ENCODE measurements around the gene KBTBD6. TPM values are rescaled to one million over a fixed set of nuclear protein-coding genes. Genes with fewer than 3 reads are reported as not detected.
"Not testable (repeated sequence)": the region's sequence is repeated elsewhere in the genome, so short reads cannot be mapped to it uniquely, and the experiment has no call there.

Gene KBTBD6
- 16.3 and 17.9 TPM in 2 replicates for polyA plus RNA-seq (2014; cell fraction: cytosol; rRNA removed)
- polyA plus RNA-seq (2014; cell fraction: nucleus; rRNA removed) = 3.6 and 4.3 TPM in 2 replicates

DNA sequence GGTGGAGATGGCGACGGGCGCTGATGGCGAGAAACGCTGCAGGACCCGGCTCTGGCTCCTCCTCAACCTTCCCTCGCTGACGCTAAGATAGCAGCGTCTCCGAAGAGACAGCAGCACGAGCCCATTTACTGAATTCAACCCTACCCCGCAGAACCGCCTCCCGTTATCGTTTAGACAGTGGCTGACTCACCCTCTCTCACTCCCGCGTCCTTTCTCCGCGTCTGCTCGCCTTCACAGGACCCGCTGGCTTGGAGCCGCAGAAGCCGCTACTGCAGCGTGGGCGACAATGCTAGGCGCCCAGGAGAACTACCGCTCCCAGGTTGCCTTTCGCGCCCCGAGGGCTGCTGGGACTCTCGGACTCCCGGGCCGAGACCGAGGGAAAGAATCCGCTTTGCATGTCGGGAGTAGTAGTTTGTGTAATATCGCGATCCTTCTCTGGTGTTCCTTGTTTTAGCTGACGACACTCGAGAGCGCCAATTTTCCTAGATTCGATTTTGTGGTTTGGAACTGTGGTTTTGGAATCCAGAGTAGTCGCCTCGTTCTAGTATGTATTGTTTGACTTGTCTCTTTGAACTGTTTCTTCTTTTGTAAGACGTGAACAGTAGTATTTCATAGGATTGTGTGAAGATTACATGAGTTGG is at the start of gene KBTBD6:
KBTBD6 (minus strand) TSS at position 291 of the 641 bp plus-strand sequence. CDS start 291 bp downstream, outside the sequence.
- peak; percentile 98 for DNase-seq (ENCODE audit: low spot score)

DNA sequence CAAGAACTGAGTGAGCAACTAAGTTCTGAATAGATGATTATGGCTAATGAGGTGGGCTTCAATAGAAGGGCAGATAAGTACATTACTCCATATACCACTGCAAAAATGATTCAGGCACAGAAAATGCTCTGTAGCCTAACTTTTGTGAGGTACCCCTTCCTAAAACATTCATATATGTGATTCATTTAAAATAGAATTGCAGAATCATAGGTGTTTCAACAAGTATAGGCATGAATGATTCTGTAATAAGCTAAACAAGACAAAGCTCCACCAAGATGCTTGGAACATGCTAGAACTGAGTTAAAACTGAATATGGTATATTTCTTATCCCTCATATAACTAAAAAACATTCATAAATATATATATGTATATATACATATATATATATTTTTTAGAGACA is 49.6 kb upstream of the KBTBD6 start:
- DNase-seq (ENCODE audit: low spot score) = no peak

- no peak for DNase-seq (ENCODE audit: low spot score)
Observed at GRCh38 chr13:41179593-41180250, 47.1 kb upstream of the KBTBD6 start.

GRCh38 chr13:41178040-41178439 is 45.4 kb upstream of the KBTBD6 start:
- DNase-seq (ENCODE audit: low spot score) = no peak

DNA sequence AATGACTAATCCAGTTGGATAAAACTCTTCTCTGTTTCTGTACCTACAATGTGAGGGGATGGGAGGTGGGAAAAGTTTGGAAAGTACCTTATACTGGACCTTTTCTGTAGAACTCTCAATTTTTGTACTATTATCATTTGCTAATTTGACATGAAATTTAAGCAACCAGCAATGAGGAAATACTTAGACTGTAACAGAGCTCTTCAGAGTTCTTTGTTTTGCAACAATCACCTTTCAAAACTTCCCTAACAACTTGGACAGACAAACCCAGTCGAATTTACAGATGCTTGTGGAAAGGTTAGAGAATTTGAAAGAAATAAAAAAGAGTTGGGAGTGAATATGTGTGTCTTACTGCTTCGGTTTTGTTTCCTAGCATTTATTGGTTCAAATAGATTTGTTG is 45.0 kb upstream of the KBTBD6 start:
- DNase-seq (ENCODE audit: low spot score) = no peak

GRCh38 chr13:41175576-41175975 is 43.0 kb upstream of the KBTBD6 start:
- not testable (repeated sequence) for DNase-seq (ENCODE audit: low spot score)

DNA sequence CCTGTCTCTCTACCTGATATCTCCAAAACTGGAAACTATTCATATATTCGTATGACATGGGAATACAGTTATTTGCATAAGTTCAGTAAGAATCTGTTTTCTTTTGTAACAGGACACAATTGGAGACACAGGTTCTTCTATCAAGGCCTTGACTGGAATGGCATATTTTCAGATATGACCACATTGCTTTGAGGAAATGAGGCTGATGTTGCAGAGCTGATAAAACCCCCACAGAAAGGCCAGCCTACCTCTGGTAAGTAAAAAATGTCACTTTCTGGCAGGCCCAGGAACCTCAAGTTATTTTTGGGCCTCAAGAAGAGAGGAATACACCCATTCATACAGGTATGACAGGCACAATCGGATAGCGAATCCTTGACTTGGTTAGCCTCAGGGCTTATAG is 29.5 kb upstream of the KBTBD6 start:
- DNase-seq (ENCODE audit: low spot score) = no peak

DNA sequence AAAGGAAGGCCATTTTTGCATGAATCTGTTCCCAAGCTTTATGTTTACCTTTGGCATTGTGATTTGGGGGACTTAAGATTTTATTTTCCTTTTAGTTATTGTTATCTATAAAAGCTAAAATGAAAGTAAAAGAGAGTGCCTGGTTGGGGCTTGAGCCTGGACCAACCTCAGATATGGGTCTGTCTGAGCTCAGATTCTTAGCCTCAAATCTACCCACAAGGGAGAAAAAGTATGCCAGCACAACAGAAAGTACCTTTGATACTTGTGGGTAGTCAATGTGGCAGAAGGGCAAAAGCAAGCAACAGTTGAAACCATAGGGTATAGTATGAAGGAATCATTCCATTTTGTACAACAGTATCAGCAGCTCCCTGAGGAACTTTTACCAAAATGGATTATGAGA is 26.6 kb upstream of the KBTBD6 start:
- DNase-seq (ENCODE audit: low spot score) = no peak

GRCh38 chr13:41157048-41157717 is 24.6 kb upstream of the KBTBD6 start:
- DNase-seq (ENCODE audit: low spot score) = no peak

GRCh38 chr13:41156620-41157019 is 24.0 kb upstream of the KBTBD6 start:
- no peak for DNase-seq (ENCODE audit: low spot score)

DNA sequence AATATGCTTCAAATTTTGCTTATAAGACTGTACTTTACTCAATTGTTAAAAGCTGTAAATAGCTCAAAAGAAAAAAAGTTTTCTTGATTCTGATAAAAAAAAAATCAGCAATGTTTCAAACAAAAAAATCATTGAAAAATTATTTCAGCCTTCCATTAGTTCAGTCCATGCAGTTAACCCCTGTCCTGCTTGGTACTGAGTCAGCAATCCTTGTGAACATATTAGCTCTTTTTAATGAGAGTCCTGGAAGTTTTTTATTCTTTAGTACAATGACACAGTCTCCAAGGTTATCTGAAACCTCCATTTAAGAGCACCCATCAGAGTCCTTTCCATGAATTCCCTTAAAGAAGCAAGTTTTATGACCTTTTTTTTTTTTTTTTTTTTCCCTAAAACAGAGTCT is 21.4 kb upstream of the KBTBD6 start:
- DNase-seq (ENCODE audit: low spot score) = no peak

- DNase-seq (ENCODE audit: low spot score) = no peak
Observed at GRCh38 chr13:41152005-41152404, 19.4 kb upstream of the KBTBD6 start.

- no peak for DNase-seq (ENCODE audit: low spot score)
Observed at GRCh38 chr13:41150058-41150457, 17.5 kb upstream of the KBTBD6 start.

- DNase-seq (ENCODE audit: low spot score) = no peak
Observed at GRCh38 chr13:41148419-41149283, 16.0 kb upstream of the KBTBD6 start.

- DNase-seq (ENCODE audit: low spot score) = no peak
Observed at GRCh38 chr13:41145136-41145908, 12.7 kb upstream of the KBTBD6 start.

DNA sequence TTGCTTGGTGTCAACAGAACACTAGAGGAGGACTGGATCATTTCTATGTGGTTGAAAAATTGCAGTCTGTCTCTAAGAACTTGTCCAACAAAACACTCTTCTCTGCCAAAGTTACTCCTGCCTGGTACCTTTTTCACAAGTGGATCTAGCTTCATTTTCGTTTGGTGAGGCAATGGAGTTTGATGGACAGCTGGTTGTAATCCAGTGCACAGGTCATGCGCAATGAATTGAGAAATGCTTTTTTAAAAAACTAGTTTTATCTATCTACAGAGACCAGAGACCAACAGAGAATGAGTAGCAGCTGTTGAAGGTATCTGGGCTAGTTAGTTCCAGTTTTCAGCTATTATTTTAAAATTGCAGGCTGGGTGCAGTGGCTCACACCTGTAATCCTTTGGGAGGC is 12.0 kb upstream of the KBTBD6 start:
- no peak for DNase-seq (ENCODE audit: low spot score)

DNA sequence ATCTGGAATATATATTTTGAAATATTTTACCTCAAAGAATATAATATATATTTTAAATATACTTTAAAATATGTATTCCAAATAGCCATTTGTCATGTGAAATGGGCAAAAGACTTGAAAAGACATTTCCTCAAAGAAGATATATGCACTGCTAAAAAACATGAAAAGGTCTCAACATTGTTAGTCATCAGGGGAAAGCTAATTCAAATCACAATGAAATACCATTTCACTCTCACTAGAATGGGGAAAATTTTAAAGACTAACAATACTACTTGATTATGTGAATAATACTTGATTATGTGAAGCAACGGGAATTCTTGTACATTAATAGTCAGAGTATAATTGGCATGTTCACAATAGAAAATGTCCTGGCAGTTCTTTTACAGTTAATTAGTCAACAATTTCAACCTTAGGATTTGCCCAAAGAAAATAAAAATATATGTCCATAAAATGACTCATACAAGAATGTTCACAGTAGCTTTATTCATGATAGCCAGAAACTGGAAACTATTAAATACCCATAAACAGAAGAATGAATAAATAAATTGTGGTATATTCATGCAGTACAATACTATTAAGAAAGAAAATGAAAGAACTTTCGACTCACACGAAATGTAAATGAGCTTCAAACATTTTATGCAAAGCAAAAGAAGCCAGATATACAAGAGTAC is 6.8 kb upstream of the KBTBD6 start:
- DNase-seq (ENCODE audit: low spot score) = no peak

DNA sequence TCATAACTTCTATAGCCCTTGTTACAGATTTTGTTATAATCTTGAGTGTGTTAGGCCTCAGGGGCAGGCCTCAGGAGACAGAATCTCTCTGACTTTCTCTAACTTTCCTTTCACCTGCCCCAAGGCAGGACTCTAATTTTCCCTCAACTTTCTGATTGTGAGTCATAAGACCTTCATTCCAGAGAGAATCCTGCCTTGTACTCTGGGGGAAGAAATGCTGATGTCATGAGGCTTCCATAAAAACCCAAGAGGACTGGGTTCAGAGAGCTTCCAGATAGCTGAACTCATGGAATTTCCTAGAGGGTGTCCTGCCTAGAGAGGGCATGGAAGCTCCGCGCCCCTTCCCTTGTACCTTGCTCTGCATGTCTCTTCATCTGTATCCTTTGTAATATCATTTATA is 5.3 kb upstream of the KBTBD6 start:
- DNase-seq (ENCODE audit: low spot score) = no peak

GRCh38 chr13:41137241-41137640 is 4.6 kb upstream of the KBTBD6 start:
- DNase-seq (ENCODE audit: low spot score) = no peak

GRCh38 chr13:41136396-41137031 is 3.9 kb upstream of the KBTBD6 start:
- DNase-seq (ENCODE audit: low spot score) = no peak
